ENCODE data around the gene ITM2A. TPM values are rescaled to one million over a fixed set of nuclear protein-coding genes. Genes with fewer than 3 reads are reported as not detected.

Gene ITM2A
- total RNA-seq, 1 experiment from 2014 or later, result not detected

- ChIA-PET CTCF (no interaction called here), RAD21 (ENCODE audit: low non-redundant PET in 1 of 2, low total read pairs in 2 of 2, uncharacterized antibody in 2 of 2, unreplicated experiment in 2 of 2) (no interaction called here), POLR2A (no interaction called here)
- H3K9ac ChIP-seq (ENCODE audit: low read length), result no peak overlapping the region
- H3K36me3 ChIP-seq (ENCODE audit: control insufficient read depth in 1 of 2, insufficient read depth in 2 of 2, low read length in 2 of 2), result no peaks in the 10 kb centered on the region
- no peaks in the 10 kb centered on the region for H3K79me2 ChIP-seq (ENCODE audit: insufficient read depth, low read length)
- no peak for ATAC-seq
- H3K4me2 ChIP-seq (ENCODE audit: low read length), result no peak overlapping the region
- BruUV-seq (replicated peaks), result no TSS peak
- no peak overlapping the region for H2AFZ ChIP-seq (ENCODE audit: low read depth, low read length, poor library complexity, severe bottlenecking)
- intact Hi-C loops (cut with micrococcal nuclease), result no loop called here
- H3K27ac ChIP-seq (ENCODE audit: low read depth, low read length), result no peak overlapping the region
- no peaks in the 10 kb centered on the region for H3K9me2 ChIP-seq (ENCODE audit: insufficient read depth)
- no peaks in the 10 kb centered on the region for H3K4me1 ChIP-seq (ENCODE audit: control insufficient read depth in 1 of 2, insufficient read depth in 2 of 2, low read length in 2 of 2)
- TF ChIP-seq EZH2phosphoT487 (IDR thresholded peaks at IDR 0.05; ENCODE audit: borderline replicate concordance) (no peak), EZH2 (IDR thresholded peaks at IDR 0.05) (no peak), CTCF (IDR thresholded peaks at IDR 0.05 in 2 of 3, conservative IDR thresholded peaks at IDR 0.05 in 1 of 3; ENCODE audit: borderline replicate concordance in 1 of 3, insufficient read depth in 1 of 3, low read depth in 2 of 3, low read length in 2 of 3) (no peak), TCF7L2 (IDR thresholded peaks at IDR 0.05; ENCODE audit: borderline replicate concordance, extremely low read depth, insufficient read depth, insufficient read length) (no peak), JUND (IDR thresholded peaks at IDR 0.05) (no peak), POLR2A (IDR thresholded peaks at IDR 0.05; ENCODE audit: borderline replicate concordance, extremely low read depth, insufficient read depth, insufficient read length) (no peak), SRF (IDR thresholded peaks at IDR 0.05; ENCODE audit: low read depth) (no peak), POLR2AphosphoS5 (IDR thresholded peaks at IDR 0.05; ENCODE audit: low read depth, low read length) (no peak), CEBPB (IDR thresholded peaks at IDR 0.05; ENCODE audit: low read depth) (no peak), EGR1 (IDR thresholded peaks at IDR 0.05; ENCODE audit: low read depth) (no peak), FOSL1 (IDR thresholded peaks at IDR 0.05; ENCODE audit: low read depth) (no peak), YY1 (IDR thresholded peaks at IDR 0.05; ENCODE audit: extremely low read depth, insufficient replicate concordance, low read depth, low read length) (no peak), CBX3 (IDR thresholded peaks at IDR 0.05; ENCODE audit: low read depth) (no peak), RAD21 (IDR thresholded peaks at IDR 0.05; ENCODE audit: low read depth) (no peak), SIN3A (IDR thresholded peaks at IDR 0.05; ENCODE audit: low read depth) (no peak), ELF1 (IDR thresholded peaks at IDR 0.05; ENCODE audit: borderline replicate concordance, low read depth) (no peak)
- TF ChIP-seq, protein P1, sequence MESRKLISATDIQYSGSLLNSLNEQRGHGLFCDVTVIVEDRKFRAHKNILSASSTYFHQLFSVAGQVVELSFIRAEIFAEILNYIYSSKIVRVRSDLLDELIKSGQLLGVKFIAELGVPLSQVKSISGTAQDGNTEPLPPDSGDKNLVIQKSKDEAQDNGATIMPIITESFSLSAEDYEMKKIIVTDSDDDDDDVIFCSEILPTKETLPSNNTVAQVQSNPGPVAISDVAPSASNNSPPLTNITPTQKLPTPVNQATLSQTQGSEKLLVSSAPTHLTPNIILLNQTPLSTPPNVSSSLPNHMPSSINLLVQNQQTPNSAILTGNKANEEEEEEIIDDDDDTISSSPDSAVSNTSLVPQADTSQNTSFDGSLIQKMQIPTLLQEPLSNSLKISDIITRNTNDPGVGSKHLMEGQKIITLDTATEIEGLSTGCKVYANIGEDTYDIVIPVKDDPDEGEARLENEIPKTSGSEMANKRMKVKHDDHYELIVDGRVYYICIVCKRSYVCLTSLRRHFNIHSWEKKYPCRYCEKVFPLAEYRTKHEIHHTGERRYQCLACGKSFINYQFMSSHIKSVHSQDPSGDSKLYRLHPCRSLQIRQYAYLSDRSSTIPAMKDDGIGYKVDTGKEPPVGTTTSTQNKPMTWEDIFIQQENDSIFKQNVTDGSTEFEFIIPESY (IDR thresholded peaks at IDR 0.05; ENCODE audit: extremely low read depth, insufficient replicate concordance, low read length), result no peak
- TF ChIP-seq, protein P2, sequence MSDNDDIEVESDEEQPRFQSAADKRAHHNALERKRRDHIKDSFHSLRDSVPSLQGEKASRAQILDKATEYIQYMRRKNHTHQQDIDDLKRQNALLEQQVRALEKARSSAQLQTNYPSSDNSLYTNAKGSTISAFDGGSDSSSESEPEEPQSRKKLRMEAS (IDR thresholded peaks at IDR 0.05), result no peak
- TF ChIP-seq, protein P3, sequence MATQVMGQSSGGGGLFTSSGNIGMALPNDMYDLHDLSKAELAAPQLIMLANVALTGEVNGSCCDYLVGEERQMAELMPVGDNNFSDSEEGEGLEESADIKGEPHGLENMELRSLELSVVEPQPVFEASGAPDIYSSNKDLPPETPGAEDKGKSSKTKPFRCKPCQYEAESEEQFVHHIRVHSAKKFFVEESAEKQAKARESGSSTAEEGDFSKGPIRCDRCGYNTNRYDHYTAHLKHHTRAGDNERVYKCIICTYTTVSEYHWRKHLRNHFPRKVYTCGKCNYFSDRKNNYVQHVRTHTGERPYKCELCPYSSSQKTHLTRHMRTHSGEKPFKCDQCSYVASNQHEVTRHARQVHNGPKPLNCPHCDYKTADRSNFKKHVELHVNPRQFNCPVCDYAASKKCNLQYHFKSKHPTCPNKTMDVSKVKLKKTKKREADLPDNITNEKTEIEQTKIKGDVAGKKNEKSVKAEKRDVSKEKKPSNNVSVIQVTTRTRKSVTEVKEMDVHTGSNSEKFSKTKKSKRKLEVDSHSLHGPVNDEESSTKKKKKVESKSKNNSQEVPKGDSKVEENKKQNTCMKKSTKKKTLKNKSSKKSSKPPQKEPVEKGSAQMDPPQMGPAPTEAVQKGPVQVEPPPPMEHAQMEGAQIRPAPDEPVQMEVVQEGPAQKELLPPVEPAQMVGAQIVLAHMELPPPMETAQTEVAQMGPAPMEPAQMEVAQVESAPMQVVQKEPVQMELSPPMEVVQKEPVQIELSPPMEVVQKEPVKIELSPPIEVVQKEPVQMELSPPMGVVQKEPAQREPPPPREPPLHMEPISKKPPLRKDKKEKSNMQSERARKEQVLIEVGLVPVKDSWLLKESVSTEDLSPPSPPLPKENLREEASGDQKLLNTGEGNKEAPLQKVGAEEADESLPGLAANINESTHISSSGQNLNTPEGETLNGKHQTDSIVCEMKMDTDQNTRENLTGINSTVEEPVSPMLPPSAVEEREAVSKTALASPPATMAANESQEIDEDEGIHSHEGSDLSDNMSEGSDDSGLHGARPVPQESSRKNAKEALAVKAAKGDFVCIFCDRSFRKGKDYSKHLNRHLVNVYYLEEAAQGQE (IDR thresholded peaks at IDR 0.05; ENCODE audit: low read depth), result no peak
- H4K20me1 ChIP-seq (ENCODE audit: insufficient read depth), result no peaks in the 10 kb centered on the region
- no peaks in the 10 kb centered on the region for H3K9me3 ChIP-seq (ENCODE audit: control insufficient read depth in 1 of 2, insufficient read depth in 1 of 2, low read depth in 1 of 2, low read length in 2 of 2)
- no peaks in the 10 kb centered on the region for H3K27me3 ChIP-seq (ENCODE audit: insufficient read depth, low read length)
- H3K4me3 ChIP-seq (replicated peaks in 1 of 2; ENCODE audit: low read depth in 1 of 2, low read length in 2 of 2), result no peak overlapping the region
- no peak for DNase-seq (ENCODE audit: low read depth, low spot score)
These were observed 41.6 kb upstream of the ITM2A start for GRCh38 chrX:79408623-79409322.
